ENCODE data around the gene SWI5.

DNA sequence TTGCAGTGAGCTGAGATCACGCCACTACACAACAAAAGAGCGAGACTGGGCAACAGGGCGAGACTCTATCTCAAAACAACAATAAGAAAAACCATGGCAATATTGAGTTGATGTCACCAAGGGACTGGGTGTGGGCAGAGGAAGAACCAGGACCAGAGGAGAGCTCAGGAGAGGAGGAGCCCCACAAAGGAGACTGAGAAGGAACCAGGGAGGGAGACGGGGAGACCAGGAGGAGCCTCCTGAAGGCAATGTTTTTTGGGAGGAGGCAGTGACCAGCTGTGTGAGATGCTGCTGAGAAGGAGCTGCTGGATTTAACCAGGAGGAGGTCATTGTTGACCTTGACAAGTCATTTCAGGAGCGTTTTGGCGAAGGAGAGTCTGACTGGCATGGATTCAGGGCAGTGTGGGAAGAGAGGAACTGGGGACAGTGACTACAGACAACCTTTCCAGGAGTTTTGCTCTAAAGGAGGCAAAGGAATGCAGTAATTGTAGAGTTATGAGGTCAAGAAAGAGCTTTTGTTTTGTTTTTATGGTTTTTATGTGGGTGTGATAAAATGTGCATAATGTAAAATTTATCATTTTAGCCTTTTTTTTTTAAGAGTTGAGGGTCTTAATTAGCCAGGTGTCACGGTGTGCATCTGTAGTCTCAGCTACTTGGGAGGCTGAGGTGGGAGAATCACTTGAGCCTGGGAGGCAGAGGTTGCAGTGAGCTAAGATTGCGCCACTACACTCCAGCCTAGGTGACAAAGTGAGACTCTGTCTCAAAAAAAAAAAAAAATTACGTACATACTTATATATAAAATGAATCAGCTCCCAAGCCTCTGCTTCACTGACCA is 28.3 kb downstream of the SWI5 start:
- TF ChIP-seq EZH2 (IDR thresholded peaks at IDR 0.05; ENCODE audit: insufficient read depth, poor library complexity, severe bottlenecking) (no peak), EZH2phosphoT487 (IDR thresholded peaks at IDR 0.05; ENCODE audit: insufficient read depth, low read depth) (no peak)
